LoVo (cell line): ENCODE results near the gene ASAP3.
"Not testable (repeated sequence)": the region's sequence is repeated elsewhere in the genome, so short reads cannot be mapped to it uniquely, and the experiment has no call there.

Experiments
- DNase-seq: peaks from one replicate; pipeline ENCODE4 v3.0.0-alpha.2; 2016; ENCODE audit warnings: low spot score

ASAP3 gene

GRCh38 chr1:23395154-23395724 lies 88.7 kb downstream of the ASAP3 start:
- no peak for DNase-seq

GRCh38 chr1:23394684-23395083 lies 89.3 kb downstream of the ASAP3 start:
- DNase-seq, result no peak

- no peak for DNase-seq
These were observed 89.8 kb downstream of the ASAP3 start for GRCh38 chr1:23394181-23394580.

GRCh38 chr1:23393706-23394105 lies 90.3 kb downstream of the ASAP3 start:
- no peak for DNase-seq

GRCh38 chr1:23392125-23392855 lies 91.7 kb downstream of the ASAP3 start:
- no peak for DNase-seq

- DNase-seq, result no peak
These were observed 94.1 kb downstream of the ASAP3 start for GRCh38 chr1:23389837-23390321.

GRCh38 chr1:23387494-23387893 lies 96.5 kb downstream of the ASAP3 start:
- DNase-seq, result no peak

- no peak for DNase-seq
These were observed 98.8 kb downstream of the ASAP3 start for GRCh38 chr1:23385119-23385621.

- DNase-seq, result no peak
These were observed 99.5 kb downstream of the ASAP3 start for GRCh38 chr1:23384312-23385058.

GRCh38 chr1:23383577-23384311 lies 100.2 kb downstream of the ASAP3 start:
- no peak for DNase-seq

- no peak for DNase-seq
These were observed 102.6 kb downstream of the ASAP3 start for GRCh38 chr1:23381233-23381885.

- no peak for DNase-seq
These were observed 103.3 kb downstream of the ASAP3 start for GRCh38 chr1:23380719-23381118.

GRCh38 chr1:23380236-23380635 lies 103.7 kb downstream of the ASAP3 start:
- not testable (repeated sequence) for DNase-seq
